HG03280 (cell line): ENCODE data around the gene PLD4.

Experiments
- ATAC-seq: cut with Tn5 transposase; IDR thresholded peaks from one replicate; pipeline ENCODE4 v1.9.1; 2021; ENCODE audit warnings: mild to moderate bottlenecking, moderate library complexity; ENCODE audit not compliant: unreplicated experiment

The PLD4 gene

DNA sequence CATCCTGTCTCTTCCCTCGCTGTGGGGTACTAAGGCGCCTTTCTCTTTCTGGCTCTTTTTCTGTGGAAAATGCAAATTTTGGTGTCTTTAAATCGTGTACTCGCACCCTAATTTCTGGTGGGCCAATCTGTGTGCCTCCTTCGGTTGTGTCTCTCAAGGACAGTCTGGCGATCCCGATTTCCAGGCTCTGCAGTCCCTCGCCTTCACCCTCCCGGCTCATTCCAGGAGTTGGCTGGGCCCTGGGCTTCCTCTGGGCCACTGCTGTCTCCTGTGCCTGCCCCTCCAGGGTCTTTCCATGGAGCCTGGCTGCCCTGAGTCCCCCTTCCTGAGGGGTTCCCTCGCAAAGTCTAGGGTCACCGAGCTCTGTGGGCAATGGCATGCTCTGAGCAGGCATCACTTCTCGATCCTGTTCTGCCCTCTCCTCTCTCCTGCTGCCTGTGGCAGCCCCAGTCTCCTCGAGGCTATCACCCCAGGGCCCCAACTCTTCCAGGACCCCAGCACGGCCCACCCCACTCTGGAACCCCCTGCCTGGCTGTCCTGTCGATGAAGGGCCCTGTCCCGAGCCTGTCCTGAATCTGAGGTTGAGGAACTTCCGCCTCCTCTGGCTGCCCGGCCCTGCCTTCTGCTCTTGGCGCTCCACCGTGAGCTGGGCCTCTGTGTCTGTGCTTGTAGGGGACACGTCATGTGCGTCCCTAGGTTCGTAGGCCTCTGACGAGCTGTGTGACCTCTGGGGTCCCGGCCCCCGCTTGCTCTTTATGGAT, 29.4 kb downstream of the PLD4 start:
- no peak for ATAC-seq

DNA sequence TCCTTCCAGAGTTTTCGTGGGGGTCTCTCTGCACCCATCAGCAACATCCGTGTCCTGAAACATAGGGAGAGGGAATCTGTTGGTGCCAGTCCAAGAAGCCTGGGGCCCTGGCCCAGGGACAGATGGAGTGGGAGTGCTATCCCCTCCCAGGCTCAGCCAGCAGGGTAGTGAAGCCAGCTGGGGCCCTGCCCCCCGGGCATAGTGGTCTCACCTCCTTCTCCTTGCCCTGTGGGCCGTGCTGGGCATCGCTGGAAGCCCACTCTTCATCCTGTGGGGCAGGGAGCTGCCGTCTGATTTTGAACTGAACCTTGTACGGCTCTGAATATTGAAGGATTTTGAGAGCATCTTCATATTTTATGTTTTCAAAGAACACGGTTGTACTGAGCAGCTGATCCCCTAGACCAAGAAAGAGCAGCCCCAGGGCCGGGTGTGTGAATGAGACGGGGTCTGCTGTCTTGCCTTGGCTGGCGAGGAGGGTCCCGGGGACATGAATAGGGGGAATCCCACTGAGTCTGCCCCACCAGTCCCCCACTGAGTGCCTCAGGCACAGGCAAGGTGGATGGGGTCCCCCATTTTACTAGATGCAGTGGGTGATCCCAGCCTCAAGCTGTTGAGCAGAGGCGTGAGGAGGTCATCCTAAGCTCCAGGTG, 30.2 kb downstream of the PLD4 start:
- no peak for ATAC-seq

- no peak for ATAC-seq
Measured at GRCh38 chr14:104955396-104955770, 30.7 kb downstream of the PLD4 start.

GRCh38 chr14:104956290-104956890, 31.7 kb downstream of the PLD4 start:
- ATAC-seq, result no peak

GRCh38 chr14:104957146-104958113, 32.8 kb downstream of the PLD4 start:
- no peak for ATAC-seq

GRCh38 chr14:104964546-104964945, 39.9 kb downstream of the PLD4 start:
- no peak for ATAC-seq

GRCh38 chr14:104965561-104966231, 41.0 kb downstream of the PLD4 start:
- ATAC-seq, result no peak

DNA sequence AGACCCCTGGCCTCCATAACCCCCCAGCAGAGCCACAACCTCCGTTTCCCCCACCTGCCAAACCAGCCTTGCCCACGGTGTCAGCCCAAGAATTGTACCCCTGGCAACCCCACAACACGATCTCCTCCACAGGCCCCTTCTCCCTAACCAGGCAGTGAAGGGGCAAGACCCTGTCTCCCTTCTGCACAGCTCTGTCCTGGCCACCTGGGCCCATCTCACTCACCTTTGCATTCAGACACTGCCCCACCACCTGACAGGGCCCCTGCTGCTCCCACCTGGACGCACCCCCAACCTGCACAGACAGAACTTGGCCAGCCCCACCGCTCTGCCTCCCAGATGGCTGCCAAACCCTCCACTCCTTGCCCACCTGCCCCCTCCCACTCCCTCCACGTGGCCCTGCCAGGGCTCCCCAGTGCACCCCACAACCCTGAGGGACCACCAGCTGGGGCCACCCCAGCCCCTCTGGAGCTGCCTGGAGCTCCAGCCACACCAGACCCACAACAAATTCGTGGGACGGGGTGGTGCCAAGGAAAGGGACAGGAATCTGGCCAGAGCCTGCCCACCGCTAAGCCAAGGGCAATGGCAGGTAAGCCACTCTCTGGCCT, 41.7 kb downstream of the PLD4 start:
- ATAC-seq, result no peak

DNA sequence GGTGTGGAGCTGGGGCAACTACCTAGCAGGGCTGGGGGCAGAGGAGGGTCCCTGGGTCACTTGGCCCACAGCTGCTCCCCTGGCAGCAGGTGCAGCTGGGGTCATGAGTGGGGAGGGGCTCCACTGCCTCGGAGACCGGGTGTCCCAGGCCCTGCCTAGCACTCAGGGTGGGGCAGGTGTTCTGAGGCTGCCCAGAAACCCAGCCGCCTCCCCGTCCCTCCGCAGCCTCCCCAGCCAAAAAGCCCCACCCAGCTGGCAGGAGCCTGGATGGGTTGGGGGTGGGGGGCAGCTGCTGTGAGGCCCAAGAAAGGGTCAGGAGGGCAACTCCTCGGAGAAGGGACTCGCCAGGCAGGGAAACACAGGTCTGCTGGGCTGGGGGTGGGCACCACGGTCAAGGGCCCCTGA, 42.3 kb downstream of the PLD4 start:
- no peak for ATAC-seq

DNA sequence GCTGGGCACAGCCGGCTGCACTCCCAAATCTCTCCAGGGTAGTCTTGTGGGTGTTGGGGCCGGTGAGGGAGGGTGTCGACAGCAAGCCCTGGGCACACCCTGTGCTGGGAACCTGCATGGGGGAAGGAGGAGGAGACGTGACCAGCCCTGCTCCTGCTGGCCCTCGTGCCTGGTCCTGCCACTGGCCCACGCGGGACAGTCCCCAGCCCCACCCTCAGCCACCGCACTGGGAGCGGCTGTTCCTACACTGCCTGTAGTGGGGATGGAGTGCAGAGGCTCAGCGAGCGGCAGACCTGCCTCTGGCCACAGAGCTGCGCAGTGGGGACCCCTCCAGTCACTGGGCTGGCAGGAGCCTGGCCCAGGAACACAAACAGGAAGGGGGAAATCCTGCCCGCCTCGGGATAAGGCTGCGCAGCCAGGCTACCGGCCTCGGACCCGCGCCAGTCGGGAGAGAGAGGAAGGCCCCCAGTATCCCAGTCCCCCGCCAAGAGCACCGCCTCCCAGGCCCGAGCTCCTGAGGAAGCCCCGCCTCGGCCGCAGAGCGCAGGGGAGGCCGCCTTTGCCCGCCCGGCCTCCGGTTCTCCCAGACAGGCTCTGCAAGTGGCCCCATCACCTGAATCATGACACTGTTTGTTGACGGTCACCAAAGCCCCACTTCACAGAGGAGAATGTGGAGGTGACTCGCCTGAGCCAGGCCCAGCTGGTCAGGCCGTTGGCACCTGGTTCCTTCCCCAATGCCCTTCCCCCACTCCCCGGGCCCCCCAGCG, 42.9 kb downstream of the PLD4 start:
- no peak for ATAC-seq

- ATAC-seq, result no peak
Measured at GRCh38 chr14:104968153-104968527, 43.5 kb downstream of the PLD4 start.

DNA sequence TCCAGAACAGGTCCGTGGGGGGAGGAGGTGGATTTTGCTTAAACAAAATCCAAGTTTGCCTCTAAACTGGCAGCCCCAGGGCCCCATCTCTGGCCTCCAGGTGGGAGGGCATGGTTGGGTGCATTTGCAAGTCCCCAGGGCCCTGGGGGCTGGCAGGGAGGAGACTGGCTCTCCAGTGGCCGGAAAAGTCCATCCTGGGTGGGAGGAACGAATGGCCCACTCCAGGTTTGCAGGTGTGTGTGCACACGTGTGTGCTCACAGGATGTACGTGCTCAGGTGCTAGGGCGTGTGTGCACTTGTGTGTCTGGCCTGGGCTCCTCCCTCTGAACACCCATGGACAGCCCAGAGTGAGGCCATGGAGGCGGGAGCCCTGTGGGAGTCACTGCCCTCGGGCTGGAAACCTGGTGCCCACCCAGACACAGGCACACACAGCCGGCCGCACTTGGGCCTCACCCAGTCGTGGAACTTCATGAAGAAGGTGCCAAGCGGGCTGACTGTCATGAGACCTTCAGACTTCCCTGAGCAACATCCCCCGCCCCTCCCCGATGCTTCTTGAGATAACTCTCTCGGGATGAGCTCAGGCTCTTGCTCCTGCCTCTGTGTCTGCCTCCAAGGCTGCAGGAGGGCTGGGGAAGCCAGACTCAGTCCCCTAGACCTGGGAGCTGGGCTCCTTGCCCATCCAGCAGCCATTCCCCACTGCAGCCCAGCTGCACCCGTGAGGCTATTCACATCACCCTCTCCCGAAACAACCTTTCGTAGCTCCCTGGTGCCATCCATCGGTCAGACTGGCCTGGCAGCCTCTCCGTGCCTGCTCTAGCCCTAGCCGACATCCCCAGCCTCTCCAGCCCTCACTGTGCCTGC, 44.1 kb downstream of the PLD4 start:
- no peak for ATAC-seq

DNA sequence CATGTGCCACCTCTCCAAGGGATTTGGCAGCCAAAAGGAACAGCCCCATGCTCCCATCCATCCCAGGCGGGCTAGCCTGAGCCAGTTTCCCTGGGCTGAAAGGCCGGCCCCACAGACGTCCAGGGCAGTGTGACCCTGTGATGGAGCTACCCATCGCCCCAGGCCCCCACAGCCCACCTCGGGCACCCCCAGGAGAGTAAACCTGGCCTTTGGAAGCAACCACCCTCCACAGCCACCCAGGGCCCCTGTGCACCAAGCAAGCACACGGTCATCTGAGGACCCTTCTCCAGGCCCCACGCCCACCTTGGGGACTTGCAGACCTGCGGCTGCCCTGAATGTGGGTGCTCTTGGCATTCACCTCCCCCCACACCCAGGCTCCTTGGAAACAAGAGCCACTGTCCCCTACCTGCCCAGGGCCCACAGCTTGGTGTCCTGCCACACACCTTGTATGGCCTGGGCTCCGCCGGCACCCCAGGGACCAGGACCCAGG, 45.1 kb downstream of the PLD4 start:
- no peak for ATAC-seq

- no peak for ATAC-seq
Measured at GRCh38 chr14:104970231-104971068, 45.8 kb downstream of the PLD4 start.

- no peak for ATAC-seq
Measured at GRCh38 chr14:104971447-104972240, 47.0 kb downstream of the PLD4 start.

GRCh38 chr14:104972301-104973134, 47.8 kb downstream of the PLD4 start:
- no peak for ATAC-seq
